Eye (tissue), 1 donor: ENCODE measurements around the gene TCHH.
"Not testable (repeated sequence)": the region's sequence is repeated elsewhere in the genome, so short reads cannot be mapped to it uniquely, and the experiment has no call there.

Experiments
- DNase-seq: peaks from one replicate; pipeline ENCODE4 v3.0.0-alpha.2; 2015

TCHH gene

GRCh38 chr1:152112101-152112884 lies 3.0 kb downstream of the TCHH start:
- DNase-seq = peak; percentile 71

GRCh38 chr1:152111515-152111968 lies 3.7 kb downstream of the TCHH start:
- peak; percentile 90 for DNase-seq

- DNase-seq = peak; percentile 86
Observed at GRCh38 chr1:152110860-152111514, 4.3 kb downstream of the TCHH start.

- peak; percentile 78 for DNase-seq
Observed at GRCh38 chr1:152110365-152110859, 4.8 kb downstream of the TCHH start.

- DNase-seq = peak; percentile 21
Observed at GRCh38 chr1:152109998-152110294, 5.3 kb downstream of the TCHH start.

GRCh38 chr1:152109231-152109997 lies 5.8 kb downstream of the TCHH start:
- peak; percentile 34 for DNase-seq

- DNase-seq = peak; percentile 8
Observed at GRCh38 chr1:152108882-152109222, 6.4 kb downstream of the TCHH start.

- peak; percentile 16 for DNase-seq
Observed at GRCh38 chr1:152107984-152108881, 7.0 kb downstream of the TCHH start.

GRCh38 chr1:152107031-152107983 lies 7.9 kb downstream of the TCHH start:
- no peak for DNase-seq

- no peak for DNase-seq
Observed at GRCh38 chr1:152104854-152105253, 10.4 kb downstream of the TCHH start.

- DNase-seq = no peak
Observed at GRCh38 chr1:152096931-152097330, 18.3 kb downstream of the TCHH start.

- no peak for DNase-seq
Observed at GRCh38 chr1:152089014-152089674, 26.1 kb downstream of the TCHH start, which contains the start of gene TCHHL1. Gene TCHHL1, minus strand, starts transcription at chr1:152089064. Its CDS starts 921 bp downstream, at chr1:152088143.

- no peak for DNase-seq
Observed at GRCh38 chr1:152086760-152087159, 28.5 kb downstream of the TCHH start.

GRCh38 chr1:152084853-152085252 lies 30.4 kb downstream of the TCHH start:
- DNase-seq = no peak

GRCh38 chr1:152081026-152081425 lies 34.2 kb downstream of the TCHH start:
- DNase-seq = not testable (repeated sequence)

- not testable (repeated sequence) for DNase-seq
Observed at GRCh38 chr1:152080494-152080893, 34.8 kb downstream of the TCHH start.

GRCh38 chr1:152078831-152079441 lies 36.3 kb downstream of the TCHH start:
- DNase-seq = no peak

GRCh38 chr1:152072311-152072710 lies 42.9 kb downstream of the TCHH start:
- no peak for DNase-seq

- DNase-seq = no peak
Observed at GRCh38 chr1:152071123-152071522, 44.1 kb downstream of the TCHH start.

- DNase-seq = no peak
Observed at GRCh38 chr1:152067929-152068328, 47.3 kb downstream of the TCHH start.
